SIG-M5 treated with dmso at 0.1 percent for 504 hours (cell line): ENCODE results near the gene HBZ.
"Not testable (repeated sequence)": the region's sequence is repeated elsewhere in the genome, so short reads cannot be mapped to it uniquely, and the experiment has no call there.

ENCODE experiments used
- DNase-seq: peaks from one replicate; lab custom pipeline; 2025; ENCODE audit not compliant: unreplicated experiment; lab: John Stamatoyannopoulos, UW

HBZ gene

GRCh38 chr16:133716-134115 is 18.7 kb upstream of the HBZ start:
- DNase-seq = no peak

- DNase-seq = no peak
These were observed 14.4 kb upstream of the HBZ start for GRCh38 chr16:138049-138417.

DNA sequence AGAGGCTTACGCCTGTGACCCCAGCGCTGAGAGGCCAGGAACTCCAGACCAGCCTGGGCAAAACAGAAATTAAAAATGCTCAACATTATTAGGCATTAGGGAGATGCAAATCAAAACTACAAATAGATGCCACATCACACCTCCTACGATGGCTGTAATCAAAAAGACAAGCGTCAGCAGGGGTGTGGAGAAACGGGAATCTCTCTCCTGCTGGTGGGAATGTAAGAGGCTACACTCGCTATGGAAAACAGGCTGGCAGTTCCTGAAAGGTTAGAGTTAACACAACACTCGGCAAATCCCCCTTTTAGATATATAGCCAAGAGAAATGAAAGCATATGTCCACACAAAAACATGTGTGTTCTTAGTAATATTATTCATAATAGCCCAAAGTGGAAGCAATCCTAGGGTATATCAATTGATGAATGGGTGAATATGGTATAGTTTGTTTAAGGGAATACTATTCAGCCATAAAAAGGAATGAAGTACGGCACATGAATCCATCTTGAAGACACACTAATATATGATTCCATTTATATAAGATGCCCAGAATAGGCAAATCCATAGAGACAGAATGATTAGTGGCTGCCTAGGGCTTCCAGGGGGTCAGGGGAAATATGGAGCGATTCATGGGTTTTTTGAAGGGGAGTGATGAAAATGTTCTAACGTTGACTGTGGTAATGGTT is 12.1 kb upstream of the HBZ start:
- DNase-seq = no peak

GRCh38 chr16:142405-142967 is 10.0 kb upstream of the HBZ start:
- no peak for DNase-seq

DNA sequence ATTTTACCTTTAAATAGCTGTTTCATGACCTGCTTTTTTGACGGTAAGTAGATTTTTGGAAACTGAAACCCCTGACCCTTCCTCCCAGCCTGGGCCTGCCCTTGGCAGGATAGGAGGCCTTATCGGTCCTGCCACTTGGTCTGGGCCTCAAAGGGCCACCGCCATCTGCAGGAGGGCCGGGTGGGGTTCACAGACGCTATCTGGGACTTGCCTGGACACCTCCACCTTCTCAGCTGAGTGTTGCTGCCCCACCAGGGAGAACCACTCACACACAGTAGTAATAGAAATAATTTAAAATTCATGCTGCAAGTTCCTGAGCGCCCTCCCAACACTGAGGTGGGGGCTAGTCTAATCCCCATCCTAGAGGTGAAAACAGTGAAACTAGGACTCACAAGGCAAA is 9.4 kb upstream of the HBZ start:
- no peak for DNase-seq

DNA sequence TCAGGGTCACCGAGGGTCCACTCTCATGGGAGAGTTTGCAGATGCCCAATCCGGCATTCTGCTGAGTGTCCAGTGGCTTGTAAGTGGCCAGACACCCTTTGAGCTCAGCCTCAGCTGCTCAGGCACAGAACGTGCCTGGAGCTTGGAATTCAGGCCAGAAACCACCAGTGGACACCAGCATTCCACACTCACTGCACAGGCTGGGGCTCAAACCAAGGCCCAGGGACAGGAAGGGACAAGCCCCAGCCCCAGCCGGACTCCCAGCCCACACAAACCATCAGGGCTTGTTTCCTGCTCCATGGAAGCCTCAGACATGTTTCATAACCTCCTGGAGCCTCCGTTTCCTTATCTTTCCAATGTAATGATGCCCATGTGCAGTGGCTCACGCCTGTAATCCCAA is 9.0 kb upstream of the HBZ start:
- DNase-seq = no peak

- DNase-seq = no peak
These were observed 7.6 kb upstream of the HBZ start for GRCh38 chr16:144797-145252.

- no peak for DNase-seq
These were observed 5.8 kb upstream of the HBZ start for GRCh38 chr16:146646-147045.

DNA sequence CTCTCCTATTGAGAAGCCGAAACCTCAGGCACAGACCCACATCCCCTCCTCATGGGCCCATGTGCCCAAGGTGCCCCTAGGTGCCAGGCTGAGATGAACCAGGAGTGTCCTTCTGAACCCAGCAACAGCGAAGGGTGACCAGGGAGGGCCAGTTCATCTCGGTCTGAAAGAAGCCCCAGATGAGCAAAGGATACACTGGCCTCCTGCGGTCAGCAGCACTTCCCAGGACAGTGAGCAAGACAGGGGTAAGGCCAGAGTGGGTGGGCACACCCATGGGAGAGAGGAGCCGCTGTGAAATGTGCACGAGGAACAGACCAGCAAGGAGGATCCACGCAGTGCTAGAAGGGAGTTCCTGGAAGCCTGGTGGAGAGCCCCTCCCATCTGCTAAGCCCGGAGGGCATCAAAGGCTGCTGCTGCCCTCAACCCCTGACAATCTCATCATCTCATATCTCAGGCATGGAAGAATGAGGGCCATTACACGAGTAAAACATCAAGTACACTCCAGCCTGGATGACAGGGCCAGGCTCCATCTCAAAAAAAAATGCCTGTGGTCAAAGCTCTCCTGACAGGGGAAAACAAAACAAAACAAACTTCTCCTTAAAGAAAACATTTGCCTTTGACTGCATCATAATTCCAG is 3.3 kb upstream of the HBZ start:
- no peak for DNase-seq

GRCh38 chr16:153129-153521 is 681 bp downstream of the HBZ start:
- not testable (repeated sequence) for DNase-seq

GRCh38 chr16:153550-154216 is 1.2 kb downstream of the HBZ start:
- DNase-seq = not testable (repeated sequence)

- DNase-seq = no peak
These were observed 2.0 kb downstream of the HBZ start for GRCh38 chr16:154217-155030.

DNA sequence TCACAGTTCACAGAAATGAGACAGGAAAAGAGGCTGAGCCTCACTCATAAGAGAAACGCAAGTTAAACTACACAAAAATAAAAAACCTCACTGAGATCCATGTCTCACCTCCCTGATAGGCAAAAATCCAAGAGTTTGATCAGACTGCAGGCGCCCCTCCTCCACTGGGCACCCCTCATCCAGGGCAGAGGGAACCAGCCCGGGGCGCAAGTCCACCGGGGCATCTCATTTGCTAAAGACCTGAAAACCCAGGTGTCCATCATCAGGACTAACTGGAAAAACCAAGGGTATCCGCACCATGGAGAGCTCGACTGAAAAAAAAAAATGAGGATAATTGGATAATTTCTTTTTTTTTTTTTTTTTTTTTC is 2.6 kb downstream of the HBZ start:
- DNase-seq = no peak

GRCh38 chr16:159136-159849 is 6.8 kb downstream of the HBZ start:
- no peak for DNase-seq

DNA sequence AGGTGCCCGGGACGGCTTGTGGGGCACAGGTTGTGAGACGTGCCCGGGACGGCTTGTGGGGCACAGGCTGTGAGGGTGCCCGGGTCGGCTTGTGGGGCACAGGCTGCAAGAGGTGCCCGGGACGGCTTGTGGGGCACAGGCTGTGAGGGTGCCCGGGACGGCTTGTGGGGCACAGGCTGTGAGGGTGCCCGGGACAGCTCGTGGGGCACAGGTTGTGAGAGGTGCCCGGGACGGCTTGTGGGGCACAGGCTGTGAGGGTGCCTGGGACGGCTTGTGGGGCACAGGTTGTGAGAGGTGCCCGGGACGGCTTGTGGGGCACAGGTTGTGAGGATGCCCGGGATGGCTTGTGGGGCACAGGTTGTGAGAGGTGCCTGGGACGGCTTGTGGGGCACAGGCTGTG is 7.8 kb downstream of the HBZ start:
- DNase-seq = not testable (repeated sequence)

GRCh38 chr16:160691-161190 is 8.3 kb downstream of the HBZ start:
- DNase-seq = no peak

GRCh38 chr16:162271-162991 is 10.0 kb downstream of the HBZ start:
- no peak for DNase-seq

DNA sequence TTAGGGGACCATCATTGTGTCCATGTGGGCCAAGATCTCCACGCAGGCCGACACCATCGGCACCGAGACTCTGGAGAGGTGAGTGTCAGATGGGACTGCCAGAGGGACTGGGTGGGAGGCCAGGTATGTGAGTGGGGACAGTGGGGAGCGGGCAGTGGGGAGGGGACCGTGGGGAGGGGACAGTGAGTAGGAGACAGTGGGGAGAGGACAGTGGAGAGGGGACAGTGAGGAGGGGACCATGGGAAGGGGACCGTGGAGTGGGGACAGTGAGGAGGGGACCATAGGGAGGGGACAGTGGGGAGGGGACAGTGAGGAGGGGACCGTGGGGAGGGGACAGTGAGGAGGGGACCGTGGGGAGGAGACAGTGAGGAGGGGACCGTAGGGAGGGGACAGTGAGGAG is 10.7 kb downstream of the HBZ start:
- not testable (repeated sequence) for DNase-seq

DNA sequence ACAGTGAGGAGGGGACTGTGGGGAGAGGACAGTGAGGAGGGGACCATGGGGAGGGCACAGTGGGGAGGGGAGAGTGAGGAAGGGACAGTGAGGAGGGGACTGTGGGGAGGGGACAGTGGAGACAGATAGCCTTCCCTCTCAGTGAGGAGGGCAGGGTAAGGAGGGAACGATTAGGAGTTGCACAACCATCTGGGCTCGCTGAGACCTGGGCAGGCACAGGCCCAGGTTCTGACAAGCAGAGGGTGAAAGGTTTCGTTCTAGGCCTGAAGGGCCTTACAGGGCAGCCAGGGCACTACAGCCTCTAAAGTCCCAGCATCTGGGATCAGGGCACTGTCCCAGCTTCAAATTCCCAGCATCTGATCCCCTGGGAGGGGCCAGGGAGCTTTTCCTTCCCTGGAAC is 11.3 kb downstream of the HBZ start:
- not testable (repeated sequence) for DNase-seq
